ENCODE results near the gene MID2.
"Not testable (repeated sequence)": the region's sequence is repeated elsewhere in the genome, so short reads cannot be mapped to it uniquely, and the experiment has no call there.

Gene MID2

GRCh38 chrX:107842715-107843400 is 17.2 kb downstream of the MID2 start:
- no peak for DNase-seq (ENCODE audit: low spot score)

- DNase-seq (ENCODE audit: low spot score): peak; percentile 1
Observed at GRCh38 chrX:107845625-107846024, 20.0 kb downstream of the MID2 start.

- no peak for DNase-seq (ENCODE audit: low spot score)
Observed at GRCh38 chrX:107848591-107848990, 22.9 kb downstream of the MID2 start.

- DNase-seq (ENCODE audit: low spot score): no peak
Observed at GRCh38 chrX:107849747-107850421, 24.2 kb downstream of the MID2 start.

GRCh38 chrX:107850422-107850765 is 24.7 kb downstream of the MID2 start:
- no peak for DNase-seq (ENCODE audit: low spot score)

GRCh38 chrX:107851215-107851614 is 25.5 kb downstream of the MID2 start:
- DNase-seq (ENCODE audit: low spot score): no peak

- DNase-seq (ENCODE audit: low spot score): not testable (repeated sequence)
Observed at GRCh38 chrX:107851665-107852064, 26.0 kb downstream of the MID2 start.

GRCh38 chrX:107856289-107856688 is 30.6 kb downstream of the MID2 start:
- no peak for DNase-seq (ENCODE audit: low spot score)

- DNase-seq (ENCODE audit: low spot score): not testable (repeated sequence)
Observed at GRCh38 chrX:107857041-107857440, 31.4 kb downstream of the MID2 start.

- DNase-seq (ENCODE audit: low spot score): no peak
Observed at GRCh38 chrX:107857837-107858236, 32.2 kb downstream of the MID2 start.

- DNase-seq (ENCODE audit: low spot score): no peak
Observed at GRCh38 chrX:107861056-107861455, 35.4 kb downstream of the MID2 start.

GRCh38 chrX:107871136-107871535 is 45.5 kb downstream of the MID2 start:
- no peak for DNase-seq (ENCODE audit: low spot score)

- DNase-seq (ENCODE audit: low spot score): no peak
Observed at GRCh38 chrX:107878106-107878505, 52.4 kb downstream of the MID2 start.

GRCh38 chrX:107880054-107880610 is 54.5 kb downstream of the MID2 start:
- no peak for DNase-seq (ENCODE audit: low spot score)

- DNase-seq (ENCODE audit: low spot score): peak; percentile 50
Observed at GRCh38 chrX:107894038-107894437, 68.4 kb downstream of the MID2 start.

GRCh38 chrX:107902721-107903120 is 77.1 kb downstream of the MID2 start:
- no peak for DNase-seq (ENCODE audit: low spot score)

- no peak for DNase-seq (ENCODE audit: low spot score)
Observed at GRCh38 chrX:107905366-107905765, 79.7 kb downstream of the MID2 start.

GRCh38 chrX:107924136-107924746 is 98.6 kb downstream of the MID2 start:
- DNase-seq (ENCODE audit: low spot score): no peak

- no peak for DNase-seq (ENCODE audit: low spot score)
Observed at GRCh38 chrX:107934262-107934661, 108.6 kb downstream of the MID2 start.

- DNase-seq (ENCODE audit: low spot score): no peak
Observed at GRCh38 chrX:107935200-107935599, 109.5 kb downstream of the MID2 start.

GRCh38 chrX:107935664-107936433 is 110.2 kb downstream of the MID2 start:
- DNase-seq (ENCODE audit: low spot score): no peak

GRCh38 chrX:107936434-107936730 is 110.7 kb downstream of the MID2 start:
- DNase-seq (ENCODE audit: low spot score): no peak

GRCh38 chrX:107940095-107940494 is 114.4 kb downstream of the MID2 start:
- no peak for DNase-seq (ENCODE audit: low spot score)
